ENCODE measurements around the gene OR2Z1.
"Not testable (repeated sequence)": the region's sequence is repeated elsewhere in the genome, so short reads cannot be mapped to it uniquely, and the experiment has no call there.

The OR2Z1 gene

GRCh38 chr19:8696993-8697392, 24.4 kb upstream of the OR2Z1 start:
- no peak for TF ChIP-seq CTCF (conservative IDR thresholded peaks at IDR 0.05)
- H3K27ac ChIP-seq: no peak overlapping the region

- H3K27ac ChIP-seq: no peak overlapping the region
- TF ChIP-seq CTCF (conservative IDR thresholded peaks at IDR 0.05): peak; percentile 22
Measured at GRCh38 chr19:8697671-8698432, 23.6 kb upstream of the OR2Z1 start.

- TF ChIP-seq CTCF (conservative IDR thresholded peaks at IDR 0.05): no peak
- no peak within 1 kb of the TSS for H3K27ac ChIP-seq
Measured at GRCh38 chr19:8698433-8699063, 22.9 kb upstream of the OR2Z1 start, which contains the start of gene ACTL9. Gene ACTL9 (minus strand): TSS chr19:8698795. CDS start chr19:8698701, 94 bp downstream.

GRCh38 chr19:8699908-8700307, 21.5 kb upstream of the OR2Z1 start:
- TF ChIP-seq CTCF (conservative IDR thresholded peaks at IDR 0.05): no peak
- H3K27ac ChIP-seq: no peak overlapping the region

- TF ChIP-seq CTCF (conservative IDR thresholded peaks at IDR 0.05): no peak
- H3K27ac ChIP-seq: no peak overlapping the region
Measured at GRCh38 chr19:8700956-8701355, 20.5 kb upstream of the OR2Z1 start.

GRCh38 chr19:8702350-8702749, 19.1 kb upstream of the OR2Z1 start:
- H3K27ac ChIP-seq: no peak overlapping the region
- no peak for TF ChIP-seq CTCF (conservative IDR thresholded peaks at IDR 0.05)

GRCh38 chr19:8703223-8703622, 18.2 kb upstream of the OR2Z1 start:
- no peak for TF ChIP-seq CTCF (conservative IDR thresholded peaks at IDR 0.05)
- H3K27ac ChIP-seq: no peak overlapping the region

- H3K27ac ChIP-seq: not testable (repeated sequence)
Measured at GRCh38 chr19:8705304-8705703, 16.1 kb upstream of the OR2Z1 start.

Measured in VCaP (cell line).